ENCODE measurements around the gene GMPR. TPM values are rescaled to one million over a fixed set of nuclear protein-coding genes. Genes with fewer than 3 reads are reported as not detected.

GMPR gene
- total RNA-seq, 1 donor from 2014 or later, result 2.0 TPM

Small RNA genes lying within 50 kb of the gene (small RNA-seq; reads per million reads assigned to genes)
- gene RF00019, result not detected
- gene RNU6-1114P, result not detected

Other genes with a start within 250 kb of the GMPR start
- gene MYLIP, start 109.5 kb upstream of the GMPR start, total RNA-seq, result 30.7 TPM